T1000 (cell line): Measurements from ENCODE around the gene FUT7.

Experiments
- DNase-seq: peaks from one replicate; lab custom pipeline; 2025; ENCODE audit warnings: mixed read lengths; lab: John Stamatoyannopoulos, UW

The FUT7 gene

DNA sequence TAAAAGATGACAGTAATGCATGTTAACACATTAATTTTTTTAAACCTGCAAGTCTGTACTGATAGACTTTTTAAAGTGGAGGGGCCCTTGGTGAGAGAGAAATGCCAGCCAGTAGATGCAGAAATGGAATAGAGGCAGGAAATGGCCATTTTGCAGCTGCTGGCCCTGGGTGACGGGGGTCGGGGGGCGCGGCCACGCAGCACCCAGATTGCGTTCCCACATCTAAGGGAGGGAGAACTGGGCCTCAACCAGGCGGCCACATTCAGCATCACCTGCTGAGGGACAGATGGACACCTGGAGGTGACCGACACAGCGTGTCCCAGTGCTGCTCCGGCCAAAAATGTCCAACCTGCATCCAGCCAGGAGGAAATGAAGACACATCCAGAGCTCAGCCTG lies 29.2 kb downstream of the FUT7 start:
- DNase-seq, result no peak

GRCh38 chr9:137001857-137002645 lies 29.8 kb downstream of the FUT7 start:
- no peak for DNase-seq

- no peak for DNase-seq
Observed at GRCh38 chr9:137000177-137000930, 31.5 kb downstream of the FUT7 start.

DNA sequence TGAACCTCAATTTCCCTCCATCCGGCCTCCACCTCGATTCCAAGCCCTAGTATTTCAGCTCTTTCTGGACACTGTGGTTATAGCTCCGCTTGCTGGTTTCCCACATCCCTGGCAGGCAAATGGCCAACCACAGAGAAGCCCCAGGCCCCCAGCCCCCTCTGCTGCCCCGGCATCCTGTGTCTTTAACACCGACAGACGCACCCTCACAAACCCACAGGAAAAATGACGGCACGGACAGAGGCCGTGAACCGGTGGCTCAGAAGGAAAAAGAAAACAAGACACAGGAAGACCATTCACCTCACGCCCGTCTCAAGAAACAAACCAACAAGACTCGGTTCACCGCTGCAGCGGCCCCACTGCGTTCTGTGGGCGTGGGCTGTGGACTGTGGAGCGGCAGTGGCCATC lies 34.1 kb downstream of the FUT7 start:
- no peak for DNase-seq

DNA sequence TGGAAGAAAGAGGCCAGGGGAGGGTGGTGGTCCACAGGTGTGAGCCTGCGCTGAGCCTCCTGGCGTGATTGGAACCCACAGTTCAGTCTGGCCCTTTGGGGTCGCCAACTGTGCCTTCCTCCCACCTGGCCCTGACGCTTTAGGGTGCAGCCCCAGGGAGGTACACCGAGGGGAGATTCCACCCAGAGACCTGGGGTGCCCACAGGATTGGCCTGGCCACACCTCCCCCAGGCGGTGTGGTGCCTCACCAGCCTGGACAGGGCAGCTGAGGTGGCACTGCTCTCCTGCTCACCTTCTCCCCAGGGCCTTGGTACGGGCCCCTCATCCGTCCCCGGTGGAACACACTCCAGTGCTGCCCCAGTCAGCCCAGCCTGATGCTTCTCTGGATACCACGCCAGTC lies 34.5 kb downstream of the FUT7 start:
- DNase-seq, result no peak

- DNase-seq, result no peak
Observed at GRCh38 chr9:136996361-136997292, 35.3 kb downstream of the FUT7 start, which contains the start of gene CLIC3. Gene CLIC3, minus strand, starts transcription at chr9:136996568. Its CDS starts 25 bp downstream, at chr9:136996543.

DNA sequence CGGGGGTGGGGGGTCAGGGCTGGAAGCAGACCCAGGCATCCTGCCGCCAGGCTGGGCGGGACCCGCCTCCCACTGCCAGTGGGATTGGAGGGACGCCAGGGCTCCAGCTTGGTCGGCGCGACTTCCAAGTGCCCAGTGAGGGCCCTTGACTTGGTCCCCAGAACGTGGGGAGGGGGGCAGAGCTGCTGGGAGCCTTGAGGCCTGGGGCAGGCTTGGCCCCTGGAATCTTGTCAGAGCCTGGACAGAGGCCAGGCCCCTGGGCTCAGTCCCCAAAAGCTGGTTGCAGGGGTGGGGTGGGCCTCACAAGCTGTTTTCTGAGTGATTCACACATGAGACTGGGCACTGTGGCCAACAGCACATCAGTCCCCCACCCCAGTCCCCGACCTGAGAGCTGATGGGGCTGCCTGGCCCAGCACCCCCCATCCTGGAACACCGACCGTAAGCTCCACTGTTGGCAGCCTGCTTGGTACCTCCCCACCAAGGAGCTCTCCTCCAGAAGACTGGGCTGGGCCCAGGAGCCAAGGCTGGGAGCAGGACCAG lies 36.0 kb downstream of the FUT7 start:
- no peak for DNase-seq

GRCh38 chr9:136995362-136995761 lies 36.5 kb downstream of the FUT7 start:
- no peak for DNase-seq

DNA sequence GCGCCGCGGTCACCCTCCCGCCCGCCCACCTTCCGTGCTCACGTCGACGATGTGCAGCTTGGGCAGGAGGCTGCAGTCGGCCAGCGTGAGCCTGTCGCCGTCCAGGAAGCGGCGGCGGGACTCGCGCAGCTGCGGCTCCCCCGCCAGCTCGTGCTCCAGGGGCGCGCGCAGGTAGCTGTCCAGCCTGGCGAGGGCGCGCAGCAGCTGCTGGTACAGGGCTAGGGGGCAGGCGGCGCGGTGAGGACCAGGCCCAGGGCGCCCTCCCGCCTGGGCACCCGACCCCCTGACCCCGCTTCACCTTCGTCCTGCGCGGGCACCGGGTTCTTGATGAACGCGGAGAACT lies 37.0 kb downstream of the FUT7 start:
- no peak for DNase-seq

DNA sequence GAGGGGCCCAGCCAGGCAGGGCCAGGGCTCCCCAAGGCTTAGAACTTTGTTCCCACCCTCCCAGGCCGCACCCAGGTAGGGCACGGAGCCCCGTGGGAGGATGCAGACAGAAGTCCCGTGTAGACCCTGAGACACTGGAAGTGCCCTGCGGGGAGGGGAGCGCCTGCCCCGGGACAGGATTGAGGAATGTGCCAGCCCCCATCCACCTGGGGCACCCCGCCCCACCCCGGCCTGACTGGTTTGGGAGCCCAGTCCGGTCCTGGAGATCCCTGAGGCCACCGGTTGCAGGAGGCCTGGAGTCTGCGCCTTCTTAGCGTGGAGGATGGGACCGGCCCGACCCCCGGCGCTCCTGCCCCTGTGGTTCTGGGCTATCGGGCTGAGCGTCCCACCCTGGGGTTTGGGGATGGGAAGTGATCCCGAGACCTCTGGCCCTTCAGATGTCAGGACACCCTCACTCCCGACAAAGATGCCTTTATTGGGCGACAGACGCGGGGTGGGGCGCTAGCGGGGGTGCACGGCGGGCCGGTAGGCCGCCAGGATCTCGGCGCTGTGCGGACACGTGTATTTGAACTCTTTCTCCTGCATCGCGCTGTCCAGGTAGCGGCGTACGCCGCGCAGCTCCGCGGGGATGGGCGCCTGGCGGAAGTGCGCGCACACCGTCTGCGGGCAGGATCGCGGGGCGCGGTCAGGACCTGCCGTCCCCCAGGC lies 37.6 kb downstream of the FUT7 start:
- no peak for DNase-seq

DNA sequence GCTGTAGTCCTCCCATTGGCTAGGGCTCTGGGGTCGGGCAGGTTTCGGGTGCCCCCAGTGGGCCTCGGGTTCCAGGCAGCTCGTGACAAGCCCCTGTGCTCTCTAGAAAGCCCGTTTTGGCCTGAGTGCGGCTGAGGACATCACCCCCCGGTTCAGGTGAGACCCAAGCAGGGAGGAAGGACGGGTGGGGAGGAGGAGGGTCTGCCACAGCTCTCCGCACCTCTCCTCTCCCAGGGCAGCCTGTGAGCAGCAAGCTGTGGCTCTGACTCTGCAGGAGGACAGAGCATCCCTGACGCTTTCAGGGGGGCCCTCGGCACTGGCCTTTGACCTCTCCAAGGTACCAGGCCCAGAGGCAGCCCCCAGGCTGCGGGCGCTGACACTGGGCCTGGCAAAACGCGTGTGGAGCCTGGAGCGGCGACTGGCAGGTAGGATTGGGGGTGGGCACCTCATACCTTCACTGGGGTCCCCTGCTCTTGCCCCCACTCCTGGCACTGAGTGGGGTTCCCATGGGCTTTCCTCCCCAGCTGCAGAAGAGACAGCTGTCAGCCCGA lies 39.0 kb downstream of the FUT7 start:
- no peak for DNase-seq

DNA sequence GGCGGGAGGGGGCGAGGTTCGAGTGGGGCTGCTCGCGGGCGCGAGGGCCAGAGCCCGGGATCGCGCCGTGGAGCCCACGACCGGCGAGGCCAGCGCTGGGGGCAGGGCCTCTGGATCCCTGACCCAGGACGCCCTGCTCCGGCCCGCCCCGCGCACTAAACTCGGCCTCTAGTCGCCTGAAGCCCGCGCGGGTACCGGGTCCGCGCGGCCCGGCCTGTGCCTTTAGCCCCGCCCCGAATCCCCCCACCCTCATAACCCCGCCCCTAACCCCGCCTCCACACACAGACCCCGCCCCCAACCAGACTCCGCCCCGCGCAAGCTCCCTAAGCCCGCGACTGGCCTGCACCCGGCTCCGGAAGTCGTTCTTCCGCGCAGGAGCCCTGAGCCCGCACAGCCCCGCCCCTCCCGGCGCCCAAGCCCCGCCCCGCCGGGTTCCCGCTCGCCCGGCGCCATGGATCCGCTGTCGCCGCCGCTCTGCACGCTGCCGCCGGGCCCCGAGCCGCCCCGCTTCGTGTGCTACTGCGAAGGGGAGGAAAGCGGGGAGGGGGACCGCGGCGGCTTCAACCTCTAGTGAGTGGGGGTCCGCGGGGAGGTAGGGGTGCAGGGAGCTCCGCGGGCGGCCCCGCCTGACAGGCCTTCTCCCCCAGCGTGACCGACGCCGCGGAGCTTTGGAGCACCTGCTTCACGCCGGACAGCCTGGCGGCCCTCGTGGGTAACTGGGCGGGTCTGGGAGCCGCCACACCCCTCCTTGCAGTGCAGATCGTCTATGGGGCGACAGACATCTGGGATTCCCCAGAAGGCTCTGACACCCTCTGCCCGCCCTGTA lies 39.7 kb downstream of the FUT7 start, which contains the start of gene PAXX:
PAXX (plus strand) TSS at position 430 of the 826 bp plus-strand sequence; CDS start at position 452, 22 bp downstream.
- DNase-seq, result peak; percentile 87

- DNase-seq, result no peak
Observed at GRCh38 chr9:136990242-136990911, 41.5 kb downstream of the FUT7 start.

GRCh38 chr9:136988872-136989271 lies 43.0 kb downstream of the FUT7 start:
- no peak for DNase-seq

DNA sequence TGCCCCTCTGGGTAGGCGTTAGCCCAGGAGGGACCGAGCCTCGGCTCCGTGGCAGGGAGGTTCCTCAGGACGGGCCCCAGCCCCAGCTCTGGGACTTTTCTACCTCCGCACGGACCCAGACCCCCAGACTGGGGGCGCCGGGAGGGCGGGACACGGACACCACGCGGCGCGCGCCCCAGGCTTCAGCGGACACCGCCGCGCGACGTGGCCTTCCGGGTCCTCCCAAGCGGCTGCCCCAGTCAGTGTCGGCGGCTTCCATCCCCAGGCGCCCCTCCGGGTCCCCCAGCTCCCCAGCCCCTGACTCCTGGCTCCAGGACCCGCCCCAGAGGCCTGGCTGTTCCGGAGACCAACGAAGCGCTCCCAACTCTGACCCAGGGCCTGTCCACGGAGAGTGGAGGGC lies 46.0 kb downstream of the FUT7 start:
- DNase-seq, result no peak

DNA sequence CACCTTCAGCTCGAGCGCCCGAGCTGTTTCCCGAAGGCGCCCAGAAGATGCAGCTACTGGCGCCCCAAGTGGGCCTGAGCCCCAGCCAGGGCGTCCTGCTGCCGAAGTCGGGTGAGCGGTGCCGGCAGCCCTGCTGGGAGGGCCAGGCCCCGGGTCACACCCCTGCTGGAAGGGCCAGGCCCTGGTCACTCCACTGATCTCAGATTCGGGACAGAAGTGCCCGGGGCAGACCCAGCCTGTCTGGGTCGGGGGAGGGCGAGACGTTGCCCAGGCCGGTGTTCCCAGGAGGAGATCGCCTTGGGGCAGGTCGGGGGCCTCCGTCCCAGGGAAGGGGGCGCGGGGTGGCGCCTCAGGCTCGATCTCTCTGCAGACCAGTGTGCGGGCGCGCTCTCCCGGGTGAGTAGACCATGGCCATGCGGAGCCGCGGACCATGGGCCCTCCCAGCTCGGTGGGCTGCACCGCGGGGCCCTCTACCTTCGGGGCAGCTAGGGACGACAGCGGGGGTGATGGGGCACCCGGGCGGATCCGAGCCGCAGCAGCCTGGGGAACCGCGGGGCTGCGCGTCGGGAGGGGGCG lies 46.8 kb downstream of the FUT7 start:
- DNase-seq, result no peak

DNA sequence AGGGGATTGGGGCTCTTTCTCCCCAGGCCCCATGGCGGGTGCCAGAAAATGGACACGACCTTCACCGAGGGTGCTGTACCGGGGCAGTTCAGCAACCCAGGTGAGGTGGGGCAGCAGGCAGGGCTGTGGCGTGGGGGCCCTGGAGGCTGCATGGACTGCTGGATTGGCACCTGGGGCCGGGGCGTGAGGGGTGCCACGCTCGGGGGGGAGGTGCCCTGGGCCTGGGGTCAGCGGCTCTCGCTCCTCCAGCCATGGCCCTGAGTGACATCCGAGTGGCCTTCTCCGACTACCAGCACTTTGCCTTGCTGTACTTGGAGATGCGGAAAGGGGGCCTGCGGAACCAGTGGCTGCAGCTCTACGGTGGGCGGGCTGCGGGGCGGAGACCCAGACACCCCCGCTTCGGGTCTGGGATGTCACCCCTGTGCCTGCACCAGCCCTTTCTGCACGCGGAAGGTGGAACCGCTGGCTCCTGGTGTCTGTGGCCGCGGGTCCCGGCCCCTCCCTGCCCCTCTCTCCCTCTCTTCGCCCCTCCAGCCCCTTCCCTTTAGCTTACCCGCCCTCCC lies 47.3 kb downstream of the FUT7 start:
- no peak for DNase-seq

- DNase-seq, result no peak
Observed at GRCh38 chr9:136983656-136984314, 48.1 kb downstream of the FUT7 start.
